C1 segment of cervical spinal cord (tissue), 14 donors: ENCODE data around the gene LRP8.

Experiments
- DNase-seq, 14 donors: peaks; one replicate each; lab custom pipeline; 2025; lab: John Stamatoyannopoulos, UW

Gene LRP8

GRCh38 chr1:53306168-53306567, 21.7 kb downstream of the LRP8 start:
- peak in 1 of 14 donors; percentile 41 for DNase-seq

DNA sequence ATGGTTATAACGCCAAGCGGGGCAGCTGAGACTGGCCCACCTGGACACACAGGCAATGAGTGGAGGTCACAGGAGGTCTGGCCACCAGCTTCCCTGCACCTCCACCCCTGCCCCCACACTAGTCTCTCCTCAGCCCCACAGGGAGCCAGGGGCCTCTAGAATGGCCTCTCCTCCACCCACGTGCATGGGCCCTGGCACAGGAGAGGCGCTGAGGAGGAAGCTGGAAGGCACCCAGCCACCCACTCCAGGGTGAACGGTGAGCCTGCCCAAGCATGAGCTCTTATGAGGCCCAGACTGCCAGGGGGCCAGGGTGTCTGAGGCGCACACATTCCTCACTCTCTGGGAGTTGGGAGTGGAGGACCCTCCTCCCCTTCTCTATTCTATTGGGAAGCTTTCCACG, 22.2 kb downstream of the LRP8 start:
- peak in 2 of 14 donors; percentile 19 to 24 for DNase-seq

DNA sequence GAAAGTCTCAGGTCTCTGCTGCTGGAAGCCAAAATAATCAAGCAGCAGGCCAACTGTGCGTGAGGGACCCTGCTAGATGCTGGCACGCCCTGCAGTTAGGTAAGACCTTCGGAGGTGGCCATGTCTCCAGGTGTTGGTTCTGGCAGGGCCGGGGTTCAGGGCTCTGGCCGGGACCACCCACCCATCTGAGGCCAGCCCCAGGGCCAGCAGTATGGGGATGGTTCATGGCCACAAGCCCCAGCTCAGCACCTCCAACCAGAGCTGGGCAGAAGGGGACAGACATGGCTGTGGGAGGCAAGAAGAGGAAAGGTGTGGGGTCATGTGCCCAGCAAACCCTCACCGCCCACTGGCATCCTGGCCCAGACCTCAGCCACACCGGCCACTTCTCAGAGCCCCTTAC, 23.3 kb downstream of the LRP8 start:
- no peak for DNase-seq

DNA sequence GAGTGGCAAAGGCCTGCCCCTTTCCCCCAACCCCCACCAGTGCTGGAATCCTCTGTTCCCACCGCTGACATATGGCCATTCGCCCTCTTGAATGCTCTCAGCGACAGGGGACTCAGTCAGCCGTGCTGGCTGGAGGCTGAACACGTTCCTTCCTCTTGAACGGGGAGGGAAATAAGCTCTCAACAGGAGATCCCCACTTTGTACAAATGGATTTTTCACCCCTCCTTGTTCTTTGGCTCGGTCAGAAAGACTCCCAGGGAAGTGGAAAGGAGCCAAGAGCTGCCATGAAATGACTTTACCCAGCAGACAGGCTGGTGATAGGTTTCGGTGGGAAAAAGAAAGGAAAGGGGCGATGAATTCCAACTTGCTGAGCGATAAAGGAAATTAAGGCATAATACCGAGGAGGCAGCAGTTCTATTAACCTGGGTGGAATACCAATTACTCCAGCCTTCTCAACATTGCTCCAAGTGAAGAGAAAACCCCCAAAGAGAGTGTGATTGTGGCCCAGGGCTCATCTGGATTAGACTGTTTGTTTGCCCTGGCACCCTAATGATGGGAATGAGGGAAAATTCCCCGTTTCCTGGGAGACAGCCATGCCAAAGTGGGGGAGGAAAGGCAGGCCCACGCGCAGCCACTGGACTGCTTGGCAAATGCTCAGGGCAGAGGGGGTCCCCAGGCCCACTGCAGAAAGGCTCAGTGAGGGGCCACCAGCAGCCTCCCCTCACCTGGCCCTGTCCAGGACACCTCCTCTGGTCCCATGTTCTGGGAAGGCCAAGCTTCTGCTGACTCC, 23.9 kb downstream of the LRP8 start:
- peak in 4 of 14 donors; percentile 17 to 90 (median 24) for DNase-seq

DNA sequence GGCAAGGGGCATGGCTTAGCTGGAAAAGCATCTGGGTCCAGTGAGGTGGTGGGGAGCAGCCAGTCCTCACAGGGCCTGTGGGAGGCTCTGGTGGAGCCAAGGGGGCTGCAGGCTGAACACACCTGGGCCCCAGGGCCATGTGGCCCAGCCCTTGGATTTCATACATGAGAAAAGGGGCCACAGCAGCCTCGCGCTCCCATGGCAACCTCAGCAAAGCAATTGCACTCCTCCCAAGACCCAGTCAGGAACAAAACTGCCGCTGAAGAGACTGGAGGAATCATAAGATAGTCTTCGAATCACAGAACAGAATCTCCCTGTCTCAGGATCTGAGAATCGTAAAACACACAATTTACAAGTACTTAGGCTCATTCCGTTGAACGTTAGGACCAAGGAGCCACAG, 24.6 kb downstream of the LRP8 start:
- DNase-seq, result no peak

DNA sequence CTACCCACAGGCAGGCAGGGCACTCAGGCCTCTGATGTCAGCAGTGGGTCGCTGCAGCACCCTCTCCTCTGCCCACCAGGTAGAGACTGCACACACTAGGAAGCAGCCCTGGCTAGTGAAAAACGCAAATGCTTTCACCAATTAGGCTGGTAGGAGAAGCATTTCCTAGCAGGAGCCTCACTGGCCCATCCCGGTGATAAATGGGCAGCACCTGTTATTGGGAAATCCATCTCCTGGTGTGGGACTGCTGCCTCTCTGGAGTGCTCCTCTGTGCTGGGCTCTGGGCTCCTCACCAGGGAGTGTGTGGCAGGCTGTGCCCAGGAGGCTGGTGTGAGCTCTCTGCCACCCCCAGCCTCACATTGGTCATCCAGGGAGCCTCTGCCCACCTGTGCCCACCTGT, 28.6 kb downstream of the LRP8 start:
- DNase-seq, result no peak

- DNase-seq, result no peak
Observed at GRCh38 chr1:53298045-53298637, 29.7 kb downstream of the LRP8 start.

- no peak for DNase-seq
Observed at GRCh38 chr1:53297195-53297594, 30.7 kb downstream of the LRP8 start.

DNA sequence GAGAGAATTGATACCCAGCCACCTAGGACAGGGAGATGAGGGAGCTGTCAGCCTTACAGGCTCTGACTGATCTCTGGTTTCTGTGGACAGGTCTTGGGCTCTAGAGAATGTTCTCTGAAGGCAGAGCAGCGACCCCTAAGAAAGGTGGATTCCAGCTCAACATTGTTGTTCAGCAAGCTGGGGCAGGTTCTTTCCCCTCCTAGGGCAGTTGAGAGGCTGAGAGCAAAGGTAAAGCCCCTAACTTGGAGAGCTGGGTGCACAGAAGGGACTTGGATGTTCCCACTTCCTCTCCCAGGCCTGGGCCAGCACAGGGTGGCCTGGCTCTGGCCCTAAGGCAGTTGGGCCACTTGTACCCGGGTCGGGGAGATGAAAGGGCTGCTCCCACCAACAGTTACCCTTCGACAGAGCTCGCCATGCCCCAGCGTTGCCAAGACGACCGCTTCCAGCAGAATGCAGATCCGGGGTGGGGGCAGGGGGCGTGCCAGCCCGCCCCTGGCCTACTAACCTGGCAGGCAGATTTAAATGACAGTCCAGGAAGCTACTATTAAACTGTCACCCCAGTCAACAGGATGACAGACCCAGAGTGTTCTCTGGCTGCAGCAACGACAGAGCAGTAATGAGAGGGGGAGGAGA, 31.6 kb downstream of the LRP8 start:
- DNase-seq, result no peak

- no peak for DNase-seq
Observed at GRCh38 chr1:53295726-53296116, 32.1 kb downstream of the LRP8 start.

DNA sequence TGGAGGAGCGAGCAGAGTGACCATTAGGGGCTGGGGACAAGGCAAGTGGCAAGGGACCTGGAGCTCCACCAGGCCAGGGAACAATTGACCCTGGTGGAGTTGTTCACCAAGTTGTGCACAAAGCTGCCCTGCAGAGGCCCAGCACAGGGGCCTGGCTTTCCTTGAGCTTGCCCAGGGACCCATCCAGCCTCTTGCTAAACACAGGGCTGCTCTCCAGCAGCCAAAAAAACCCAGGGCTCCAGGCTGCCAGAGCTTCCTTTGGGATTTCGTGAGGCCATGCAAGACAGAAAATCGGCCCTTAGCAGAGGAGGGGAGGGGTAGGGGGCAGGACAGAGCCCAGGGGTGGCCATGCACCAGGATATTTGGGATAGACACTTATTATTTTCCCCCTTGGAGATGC, 32.6 kb downstream of the LRP8 start:
- DNase-seq, result no peak

DNA sequence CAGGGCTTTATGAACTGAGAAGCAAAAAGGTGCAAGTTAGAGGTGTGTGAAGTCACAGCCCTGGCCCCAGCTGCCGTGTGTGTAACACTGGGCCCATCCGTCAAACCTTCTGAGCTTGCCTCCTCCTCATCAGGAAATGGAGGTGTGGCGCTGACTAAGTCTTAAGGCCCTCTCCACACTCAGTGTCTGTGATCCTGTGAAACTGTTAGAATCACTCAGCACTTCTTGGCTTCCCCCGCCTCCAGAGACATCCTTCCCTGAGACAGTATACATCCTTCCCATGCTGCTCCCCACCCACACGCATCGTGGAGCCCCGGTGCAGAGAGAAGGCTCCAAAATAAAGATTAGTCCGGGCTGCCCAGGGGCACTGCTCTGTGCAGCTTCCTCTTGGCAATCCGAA, 33.3 kb downstream of the LRP8 start:
- DNase-seq, result no peak

- DNase-seq, result no peak
Observed at GRCh38 chr1:53294061-53294460, 33.8 kb downstream of the LRP8 start.

GRCh38 chr1:53293123-53293522, 34.7 kb downstream of the LRP8 start:
- no peak for DNase-seq

- no peak for DNase-seq
Observed at GRCh38 chr1:53292690-53293089, 35.2 kb downstream of the LRP8 start.

DNA sequence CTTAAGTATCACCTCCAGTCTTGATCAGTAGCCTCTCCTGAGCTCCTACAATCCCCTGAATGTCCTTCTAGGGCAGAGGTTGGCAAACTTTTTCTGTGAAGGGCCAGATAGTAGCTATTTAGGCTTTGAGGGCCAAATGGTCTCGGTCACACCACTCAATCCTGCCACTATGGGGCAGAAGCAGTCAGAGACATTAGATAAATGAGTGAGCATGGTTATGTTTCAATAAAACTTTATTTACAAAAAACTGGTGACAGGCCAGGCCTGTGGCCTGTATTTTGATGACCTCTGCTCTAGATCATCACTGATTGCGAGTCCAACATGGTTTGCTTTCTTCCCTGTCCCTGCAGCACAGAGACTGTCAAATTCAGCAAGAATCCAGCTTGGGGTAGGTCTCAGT, 36.3 kb downstream of the LRP8 start:
- no peak for DNase-seq

- no peak for DNase-seq
Observed at GRCh38 chr1:53288790-53289429, 39.0 kb downstream of the LRP8 start.

DNA sequence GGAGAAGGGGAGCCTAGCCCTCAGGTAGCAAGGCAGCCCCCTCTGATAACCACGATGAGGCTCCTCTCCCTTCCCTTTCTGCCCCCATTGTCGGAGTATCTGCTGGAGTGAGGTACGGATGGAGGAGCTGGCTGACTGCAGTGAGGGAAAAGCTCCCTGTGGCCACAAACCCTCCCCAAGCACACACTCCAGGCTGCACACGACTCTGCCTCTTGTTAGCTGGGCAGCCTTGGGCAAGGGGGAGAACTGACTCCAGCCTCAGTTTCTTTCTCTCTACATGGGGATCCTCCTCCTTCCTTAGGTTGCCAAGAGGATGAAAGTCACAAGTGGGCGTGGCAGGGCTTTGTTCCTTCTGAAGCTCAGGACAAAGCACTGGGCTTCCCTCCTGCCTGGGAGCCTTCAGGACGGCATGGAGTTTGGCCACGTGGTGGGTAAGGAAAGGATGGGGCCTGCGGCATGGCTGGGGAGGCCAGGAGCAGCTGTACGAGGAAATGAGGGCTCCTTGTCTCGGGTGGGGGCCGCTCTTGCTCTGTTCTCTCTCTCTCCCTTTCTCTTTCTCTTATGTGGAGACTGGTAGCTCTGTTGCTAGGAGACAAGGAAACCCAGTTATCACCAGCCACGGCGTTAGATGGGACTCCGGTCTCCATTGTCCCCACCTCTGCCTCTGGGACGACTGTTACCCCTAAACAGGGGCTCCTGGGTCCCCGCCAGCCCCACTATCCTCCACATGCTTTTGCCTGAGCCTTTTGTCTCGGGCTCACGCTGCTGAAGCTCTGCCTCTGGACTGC, 39.7 kb downstream of the LRP8 start:
- DNase-seq, result no peak

GRCh38 chr1:53286955-53287354, 40.9 kb downstream of the LRP8 start:
- no peak for DNase-seq

DNA sequence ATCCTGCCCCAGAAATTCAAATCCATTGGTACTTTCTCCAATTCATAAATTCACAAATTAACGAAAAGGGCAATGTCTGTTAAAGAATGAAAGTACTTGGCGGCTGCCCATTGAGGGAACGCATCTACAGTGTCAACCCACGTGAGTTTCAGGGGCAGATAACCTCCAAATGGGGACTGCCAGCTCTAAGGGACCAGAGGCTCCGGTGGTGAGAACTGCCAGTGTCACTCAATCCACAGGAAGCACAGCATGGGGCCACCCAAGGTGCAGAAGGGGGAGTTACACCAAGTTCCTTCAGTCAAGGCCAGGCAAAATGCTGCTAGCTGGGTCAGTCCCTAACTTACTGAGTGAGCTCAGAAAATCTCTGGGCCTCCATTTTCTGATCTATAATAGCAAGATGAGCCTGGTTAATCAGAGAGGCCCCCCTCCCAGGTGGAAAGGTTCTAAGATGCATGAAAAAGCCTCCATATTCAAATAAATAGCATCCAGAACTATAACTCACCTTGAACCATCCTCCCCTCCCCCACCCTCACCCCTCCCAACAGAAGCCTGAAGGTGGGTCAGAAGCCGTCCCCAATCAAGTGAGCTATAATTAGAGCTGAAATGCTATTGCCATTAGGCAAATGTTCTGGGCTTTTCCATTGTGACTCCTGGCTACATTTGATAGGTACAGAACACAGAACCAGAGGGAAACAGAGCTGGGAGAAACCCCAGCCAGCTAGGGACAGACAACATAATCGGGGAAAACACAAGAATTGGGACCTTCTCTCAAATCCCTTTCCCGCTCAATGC, 41.7 kb downstream of the LRP8 start:
- DNase-seq, result no peak

- DNase-seq, result no peak
Observed at GRCh38 chr1:53285546-53285945, 42.3 kb downstream of the LRP8 start.
